ENCODE data around the gene SRI.

SRI gene

GRCh38 chr7:88239852-88240251 is 20.0 kb upstream of the SRI start:
- peaks cover 1% of the 10 kb centered on the region for H3K27me3 Mint-ChIP-seq
- no peaks in the 10 kb centered on the region for H3K9me3 Mint-ChIP-seq
- H3K36me3 Mint-ChIP-seq = no peaks in the 10 kb centered on the region
- no peak overlapping the region for H3K27ac Mint-ChIP-seq
- no peaks in the 10 kb centered on the region for H3K4me1 Mint-ChIP-seq
- no peak overlapping the region for H3K4me3 Mint-ChIP-seq

- no peak overlapping the region for H3K27ac Mint-ChIP-seq
- no peaks in the 10 kb centered on the region for H3K4me1 Mint-ChIP-seq
- no peaks in the 10 kb centered on the region for H3K36me3 Mint-ChIP-seq
- no peaks in the 10 kb centered on the region for H3K9me3 Mint-ChIP-seq
- H3K27me3 Mint-ChIP-seq = peaks cover 3% of the 10 kb centered on the region
- H3K4me3 Mint-ChIP-seq = no peak overlapping the region
Measured at GRCh38 chr7:88233828-88234227, 14.0 kb upstream of the SRI start.

- Mint-ChIP-seq H3K27ac (no peak overlapping the region), H3K9me3 (no peaks in the 10 kb centered on the region), H3K36me3 (no peaks in the 10 kb centered on the region), H3K4me1 (no peaks in the 10 kb centered on the region), H3K27me3 (peaks cover 3% of the 10 kb centered on the region), H3K4me3 (no peak overlapping the region)
Measured at GRCh38 chr7:88230646-88231045, 10.8 kb upstream of the SRI start.

- Mint-ChIP-seq H3K27me3 (peaks cover 3% of the 10 kb centered on the region), H3K4me1 (no peaks in the 10 kb centered on the region), H3K27ac (no peak overlapping the region), H3K9me3 (no peaks in the 10 kb centered on the region), H3K4me3 (no peak overlapping the region), H3K36me3 (no peaks in the 10 kb centered on the region)
Measured at GRCh38 chr7:88229302-88229995, 9.6 kb upstream of the SRI start.

- Mint-ChIP-seq H3K36me3 (no peaks in the 10 kb centered on the region), H3K27me3 (peaks cover 3% of the 10 kb centered on the region), H3K4me1 (no peaks in the 10 kb centered on the region), H3K4me3 (no peak overlapping the region), H3K9me3 (no peaks in the 10 kb centered on the region), H3K27ac (no peak overlapping the region)
Measured at GRCh38 chr7:88226886-88227516, 7.2 kb upstream of the SRI start.

GRCh38 chr7:88226201-88226600 is 6.4 kb upstream of the SRI start:
- Mint-ChIP-seq H3K36me3 (no peaks in the 10 kb centered on the region), H3K9me3 (no peaks in the 10 kb centered on the region), H3K27me3 (peaks cover 3% of the 10 kb centered on the region), H3K4me1 (peaks cover 1% of the 10 kb centered on the region), H3K4me3 (no peak overlapping the region), H3K27ac (no peak overlapping the region)

- Mint-ChIP-seq H3K27ac (no peak overlapping the region), H3K4me3 (no peak overlapping the region), H3K36me3 (no peaks in the 10 kb centered on the region), H3K4me1 (peaks cover 14% of the 10 kb centered on the region), H3K27me3 (peaks cover 3% of the 10 kb centered on the region), H3K9me3 (no peaks in the 10 kb centered on the region)
Measured at GRCh38 chr7:88224601-88225275, 4.9 kb upstream of the SRI start.

GRCh38 chr7:88223265-88223664 is 3.4 kb upstream of the SRI start:
- Mint-ChIP-seq H3K4me3 (no peak overlapping the region), H3K27me3 (no peaks in the 10 kb centered on the region), H3K36me3 (no peaks in the 10 kb centered on the region), H3K9me3 (no peaks in the 10 kb centered on the region), H3K27ac (no peak overlapping the region), H3K4me1 (peaks cover 19% of the 10 kb centered on the region)

GRCh38 chr7:88218836-88219605 is 817 bp downstream of the SRI start:
- H3K4me3 Mint-ChIP-seq = peak overlapping the region; percentile 100
- peaks cover 48% of the 10 kb centered on the region for H3K4me1 Mint-ChIP-seq
- peak overlapping the region; percentile 86 for H3K27ac Mint-ChIP-seq
- H3K27me3 Mint-ChIP-seq = no peaks in the 10 kb centered on the region
- peaks cover 4% of the 10 kb centered on the region for H3K36me3 Mint-ChIP-seq
- H3K9me3 Mint-ChIP-seq = no peaks in the 10 kb centered on the region

GRCh38 chr7:88218429-88218745 is 1.5 kb downstream of the SRI start:
- Mint-ChIP-seq H3K9me3 (no peaks in the 10 kb centered on the region), H3K4me3 (peak overlapping the region; percentile 100), H3K4me1 (peaks cover 51% of the 10 kb centered on the region), H3K27ac (peak overlapping the region; percentile 86), H3K36me3 (peaks cover 4% of the 10 kb centered on the region), H3K27me3 (no peaks in the 10 kb centered on the region)

GRCh38 chr7:88217675-88218428 is 2.0 kb downstream of the SRI start:
- H3K27me3 Mint-ChIP-seq = no peaks in the 10 kb centered on the region
- peaks cover 51% of the 10 kb centered on the region for H3K4me1 Mint-ChIP-seq
- H3K9me3 Mint-ChIP-seq = no peaks in the 10 kb centered on the region
- peak overlapping the region; percentile 100 for H3K4me3 Mint-ChIP-seq
- H3K36me3 Mint-ChIP-seq = peaks cover 4% of the 10 kb centered on the region
- H3K27ac Mint-ChIP-seq = no peak overlapping the region

GRCh38 chr7:88216276-88216675 is 3.6 kb downstream of the SRI start:
- no peaks in the 10 kb centered on the region for H3K27me3 Mint-ChIP-seq
- peaks cover 4% of the 10 kb centered on the region for H3K36me3 Mint-ChIP-seq
- no peak overlapping the region for H3K27ac Mint-ChIP-seq
- H3K9me3 Mint-ChIP-seq = no peaks in the 10 kb centered on the region
- peaks cover 50% of the 10 kb centered on the region for H3K4me1 Mint-ChIP-seq
- H3K4me3 Mint-ChIP-seq = no peak overlapping the region

GRCh38 chr7:88215295-88215694 is 4.5 kb downstream of the SRI start:
- peaks cover 4% of the 10 kb centered on the region for H3K36me3 Mint-ChIP-seq
- no peaks in the 10 kb centered on the region for H3K27me3 Mint-ChIP-seq
- peaks cover 40% of the 10 kb centered on the region for H3K4me1 Mint-ChIP-seq
- no peaks in the 10 kb centered on the region for H3K9me3 Mint-ChIP-seq
- no peak overlapping the region for H3K27ac Mint-ChIP-seq
- no peak overlapping the region for H3K4me3 Mint-ChIP-seq

GRCh38 chr7:88214456-88214855 is 5.4 kb downstream of the SRI start:
- H3K9me3 Mint-ChIP-seq = no peaks in the 10 kb centered on the region
- no peaks in the 10 kb centered on the region for H3K27me3 Mint-ChIP-seq
- peaks cover 37% of the 10 kb centered on the region for H3K4me1 Mint-ChIP-seq
- H3K27ac Mint-ChIP-seq = no peak overlapping the region
- no peak overlapping the region for H3K4me3 Mint-ChIP-seq
- H3K36me3 Mint-ChIP-seq = peaks cover 6% of the 10 kb centered on the region

- no peak overlapping the region for H3K4me3 Mint-ChIP-seq
- H3K36me3 Mint-ChIP-seq = peaks cover 6% of the 10 kb centered on the region
- no peaks in the 10 kb centered on the region for H3K9me3 Mint-ChIP-seq
- peaks cover 28% of the 10 kb centered on the region for H3K4me1 Mint-ChIP-seq
- peak overlapping the region; percentile 63 for H3K27ac Mint-ChIP-seq
- H3K27me3 Mint-ChIP-seq = no peaks in the 10 kb centered on the region
Measured at GRCh38 chr7:88212918-88213317, 6.9 kb downstream of the SRI start.
